Activated T-cell treated with anti-CD3 and anti-CD28 coated beads, Interleukin-2, amount 50 U/mL, for 24 hours (primary cell): ENCODE results near the gene BLCAP.
"Not testable (repeated sequence)": the region's sequence is repeated elsewhere in the genome, so short reads cannot be mapped to it uniquely, and the experiment has no call there.

Source experiments
- DNase-seq: peaks from one replicate; pipeline ENCODE4 v3.0.0-alpha.2; 2020
- H3K27ac Mint-ChIP-seq: 2 replicates; pipeline ENCODE4 v1.8.0; 2020; ENCODE audit warnings: mild to moderate bottlenecking, mixed read lengths
- H3K27me3 Mint-ChIP-seq: 2 replicates; pipeline ENCODE4 v1.8.0; 2020; ENCODE audit warnings: mixed read lengths
- H3K36me3 Mint-ChIP-seq: 2 replicates; pipeline ENCODE4 v1.8.0; 2020; ENCODE audit warnings: low read depth, mixed read lengths
- H3K4me1 Mint-ChIP-seq: 2 replicates; pipeline ENCODE4 v1.8.0; 2020; ENCODE audit warnings: low read depth, mixed read lengths
- H3K4me3 Mint-ChIP-seq: 2 replicates; pipeline ENCODE4 v1.8.0; 2020; ENCODE audit warnings: mild to moderate bottlenecking, moderate library complexity, mixed read lengths
- H3K9me3 Mint-ChIP-seq: 2 replicates; pipeline ENCODE4 v1.8.0; 2020; ENCODE audit warnings: mixed read lengths

BLCAP gene

DNA sequence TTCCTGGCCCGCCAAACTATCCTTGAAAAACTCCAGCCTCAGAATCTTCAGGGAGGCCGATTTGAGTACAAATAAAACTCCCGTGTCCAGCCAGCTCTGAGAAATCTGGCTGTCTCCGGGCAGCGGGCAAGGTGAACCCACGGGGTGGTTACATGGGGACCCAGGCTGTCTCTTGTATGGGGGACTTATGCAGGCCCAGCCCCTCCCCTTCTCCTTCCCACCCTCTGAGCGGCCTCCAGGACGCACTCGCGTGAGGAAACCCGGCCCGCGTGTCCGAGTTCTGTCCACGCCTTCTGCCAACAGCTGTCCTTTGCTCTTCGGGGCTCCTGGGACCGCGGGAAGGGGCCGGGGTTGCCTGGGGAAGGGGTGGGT, 36.3 kb upstream of the BLCAP start:
- no peak overlapping the region for H3K27ac Mint-ChIP-seq
- no peak overlapping the region for H3K4me3 Mint-ChIP-seq
- H3K36me3 Mint-ChIP-seq, result no peaks in the 10 kb centered on the region
- peaks cover 56% of the 10 kb centered on the region for H3K27me3 Mint-ChIP-seq
- H3K9me3 Mint-ChIP-seq, result no peaks in the 10 kb centered on the region
- H3K4me1 Mint-ChIP-seq, result peaks cover 5% of the 10 kb centered on the region
- no peak for DNase-seq

DNA sequence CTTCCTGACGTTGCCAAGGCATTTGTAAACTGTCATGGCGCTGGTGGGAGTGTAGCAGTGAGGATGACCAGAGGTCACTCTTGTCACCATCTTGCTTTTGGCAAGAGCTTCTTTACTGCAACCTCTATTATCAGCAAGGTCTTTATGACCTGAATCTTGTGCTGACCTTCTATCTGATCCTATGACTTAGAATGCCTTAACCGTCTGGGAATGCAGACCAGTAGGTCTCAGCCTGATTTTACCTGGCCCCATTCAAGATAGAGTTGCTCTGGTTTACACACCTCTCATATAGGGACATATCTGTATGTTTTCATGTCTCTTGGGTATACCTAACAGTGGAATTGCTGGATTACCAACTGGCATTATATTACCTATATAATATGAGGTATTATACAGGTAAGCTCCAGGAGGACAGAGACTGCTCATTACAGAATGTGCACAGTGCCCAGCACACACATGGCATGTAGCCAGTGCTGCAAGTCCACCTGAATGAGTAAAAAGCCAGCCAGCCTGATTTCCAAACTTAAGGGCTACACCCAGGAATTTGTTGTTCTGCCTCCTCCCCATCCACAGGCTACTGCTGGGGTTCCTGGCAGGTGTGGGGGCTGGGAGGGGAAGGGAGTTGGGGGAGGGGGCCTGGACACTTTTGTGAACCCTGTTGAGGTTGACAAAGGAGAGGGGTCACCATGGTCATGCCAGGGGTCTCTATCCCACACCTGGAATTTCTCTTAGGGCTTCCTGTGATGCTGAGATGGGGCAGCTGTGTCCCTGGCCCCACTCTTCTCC, 35.2 kb upstream of the BLCAP start:
- no peak overlapping the region for H3K4me3 Mint-ChIP-seq
- H3K36me3 Mint-ChIP-seq, result no peaks in the 10 kb centered on the region
- H3K9me3 Mint-ChIP-seq, result no peaks in the 10 kb centered on the region
- peaks cover 48% of the 10 kb centered on the region for H3K27me3 Mint-ChIP-seq
- no peak for DNase-seq
- H3K27ac Mint-ChIP-seq, result no peak overlapping the region
- peaks cover 2% of the 10 kb centered on the region for H3K4me1 Mint-ChIP-seq

DNA sequence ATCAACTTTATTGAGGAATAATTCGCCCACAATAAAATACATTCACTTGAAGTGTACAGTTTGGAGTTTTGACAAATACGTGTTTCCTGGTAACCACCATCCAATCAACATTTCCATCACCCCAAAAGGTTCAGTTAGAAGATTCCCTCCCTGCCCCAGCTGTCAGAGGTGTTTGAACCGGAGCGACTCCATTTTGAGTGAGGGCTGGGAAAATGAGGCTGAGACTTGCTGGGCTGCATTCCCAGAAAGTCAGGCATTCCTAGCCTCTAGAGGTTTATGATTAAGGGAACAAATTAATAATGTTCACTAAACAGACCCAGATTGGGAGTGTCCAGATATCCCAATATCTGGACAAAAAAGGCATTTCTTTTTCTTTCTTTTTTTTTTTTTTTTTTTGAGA, 33.0 kb upstream of the BLCAP start:
- Mint-ChIP-seq H3K36me3 (no peaks in the 10 kb centered on the region), H3K4me1 (no peaks in the 10 kb centered on the region), H3K4me3 (no peak overlapping the region), H3K9me3 (no peaks in the 10 kb centered on the region), H3K27me3 (peaks cover 37% of the 10 kb centered on the region), H3K27ac (no peak overlapping the region)
- DNase-seq, result no peak

DNA sequence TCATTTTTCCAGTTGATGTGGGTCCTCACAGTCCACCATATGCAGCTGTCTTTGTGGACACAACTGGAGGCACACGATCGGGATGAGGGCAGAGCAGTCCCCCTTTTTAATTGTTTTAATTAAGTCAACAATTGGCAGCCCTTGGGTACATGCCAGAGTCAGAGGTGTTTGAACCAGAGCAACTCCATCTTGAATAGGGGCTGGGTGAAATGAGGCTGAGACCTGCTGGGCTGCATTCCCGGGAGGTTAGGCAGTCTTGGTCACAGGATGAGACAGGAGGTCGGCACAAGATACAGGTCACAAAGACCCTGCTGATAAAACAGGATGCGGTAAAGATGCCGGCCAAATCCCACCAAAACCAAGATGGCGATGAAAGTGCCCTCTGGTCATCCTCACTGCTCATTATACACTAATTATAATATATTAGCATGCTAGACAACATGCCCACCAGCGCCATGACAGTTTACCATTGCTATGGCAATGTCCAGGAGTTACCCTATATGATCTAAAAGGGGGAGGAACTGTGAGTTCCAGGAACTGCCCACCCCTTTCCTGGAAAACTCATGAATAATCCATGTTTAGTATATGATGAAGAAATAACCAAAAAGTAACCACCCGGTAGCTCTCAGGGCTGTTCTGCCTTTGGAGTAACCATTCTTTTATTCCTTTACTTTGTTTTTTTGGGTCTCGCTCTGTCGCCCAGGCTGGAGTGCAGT, 31.8 kb upstream of the BLCAP start:
- no peak for DNase-seq
- Mint-ChIP-seq H3K4me1 (no peaks in the 10 kb centered on the region), H3K27ac (no peak overlapping the region), H3K36me3 (no peaks in the 10 kb centered on the region), H3K4me3 (no peak overlapping the region), H3K27me3 (peaks cover 26% of the 10 kb centered on the region), H3K9me3 (no peaks in the 10 kb centered on the region)

DNA sequence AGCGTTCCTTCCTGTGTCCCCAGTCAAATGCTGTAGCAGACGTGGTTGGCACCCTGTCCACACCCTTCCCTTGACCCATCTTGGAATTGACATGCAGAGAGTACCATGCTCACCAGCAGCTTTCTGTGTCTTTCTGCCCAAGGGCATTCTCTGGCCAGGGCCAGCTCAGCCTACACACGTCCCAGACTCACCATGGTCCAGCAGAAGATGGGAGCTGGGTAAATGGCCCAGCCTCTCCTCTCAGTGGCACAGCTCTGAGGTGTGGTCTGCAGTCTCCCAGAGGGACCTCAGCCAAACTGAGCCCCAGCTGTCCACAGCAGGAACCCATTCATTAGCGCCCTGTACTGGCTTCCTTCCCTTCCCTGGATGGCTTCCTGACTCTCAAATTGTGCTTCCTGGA, 31.1 kb upstream of the BLCAP start:
- H3K4me3 Mint-ChIP-seq, result no peak overlapping the region
- no peak for DNase-seq
- H3K36me3 Mint-ChIP-seq, result no peaks in the 10 kb centered on the region
- no peak overlapping the region for H3K27ac Mint-ChIP-seq
- H3K9me3 Mint-ChIP-seq, result no peaks in the 10 kb centered on the region
- no peaks in the 10 kb centered on the region for H3K4me1 Mint-ChIP-seq
- H3K27me3 Mint-ChIP-seq, result peaks cover 20% of the 10 kb centered on the region

DNA sequence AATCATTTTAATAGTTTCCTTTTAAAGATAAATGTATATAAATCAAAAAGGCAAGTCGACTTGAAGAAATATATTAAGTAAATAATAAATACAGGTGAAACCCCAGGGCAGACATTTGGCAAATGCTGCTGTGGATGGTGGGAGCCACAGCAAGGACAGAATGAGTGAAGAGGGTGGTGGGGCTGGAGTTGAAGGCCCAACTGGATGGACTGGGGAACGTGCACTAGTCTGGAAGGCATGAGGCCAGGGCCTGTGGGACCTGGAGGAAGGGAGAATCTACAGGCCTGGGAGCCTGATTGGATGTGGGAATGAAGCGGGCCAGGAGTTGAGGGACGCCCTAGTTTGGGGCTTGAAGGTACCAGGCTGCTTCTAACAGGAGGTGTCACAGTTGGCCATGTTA, 30.6 kb upstream of the BLCAP start:
- no peak for DNase-seq
- no peaks in the 10 kb centered on the region for H3K36me3 Mint-ChIP-seq
- no peaks in the 10 kb centered on the region for H3K4me1 Mint-ChIP-seq
- peaks cover 15% of the 10 kb centered on the region for H3K27me3 Mint-ChIP-seq
- H3K9me3 Mint-ChIP-seq, result no peaks in the 10 kb centered on the region
- no peak overlapping the region for H3K27ac Mint-ChIP-seq
- no peak overlapping the region for H3K4me3 Mint-ChIP-seq

DNA sequence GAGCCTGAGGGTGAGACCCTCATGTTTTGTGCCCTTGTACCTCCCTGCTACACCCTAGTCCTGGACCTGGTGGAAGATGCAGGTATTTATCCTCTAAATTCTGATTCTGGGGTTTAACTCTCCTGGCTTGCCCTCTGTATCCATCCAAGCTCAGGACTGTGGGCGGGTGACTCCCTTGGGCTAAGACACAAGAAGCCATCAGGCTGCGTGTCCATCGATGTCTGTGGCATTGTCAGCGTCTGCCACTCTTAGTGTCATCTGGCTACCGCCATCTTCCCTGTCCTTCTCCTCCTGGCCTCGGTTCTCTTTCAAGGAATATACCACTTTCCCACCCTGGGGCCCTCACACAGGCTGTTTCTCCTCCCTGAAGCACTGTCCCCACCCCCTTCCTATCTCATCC, 28.9 kb upstream of the BLCAP start:
- H3K27me3 Mint-ChIP-seq, result peaks cover 7% of the 10 kb centered on the region
- no peak overlapping the region for H3K4me3 Mint-ChIP-seq
- no peaks in the 10 kb centered on the region for H3K9me3 Mint-ChIP-seq
- H3K27ac Mint-ChIP-seq, result no peak overlapping the region
- DNase-seq, result no peak
- H3K4me1 Mint-ChIP-seq, result peaks cover 9% of the 10 kb centered on the region
- no peaks in the 10 kb centered on the region for H3K36me3 Mint-ChIP-seq

DNA sequence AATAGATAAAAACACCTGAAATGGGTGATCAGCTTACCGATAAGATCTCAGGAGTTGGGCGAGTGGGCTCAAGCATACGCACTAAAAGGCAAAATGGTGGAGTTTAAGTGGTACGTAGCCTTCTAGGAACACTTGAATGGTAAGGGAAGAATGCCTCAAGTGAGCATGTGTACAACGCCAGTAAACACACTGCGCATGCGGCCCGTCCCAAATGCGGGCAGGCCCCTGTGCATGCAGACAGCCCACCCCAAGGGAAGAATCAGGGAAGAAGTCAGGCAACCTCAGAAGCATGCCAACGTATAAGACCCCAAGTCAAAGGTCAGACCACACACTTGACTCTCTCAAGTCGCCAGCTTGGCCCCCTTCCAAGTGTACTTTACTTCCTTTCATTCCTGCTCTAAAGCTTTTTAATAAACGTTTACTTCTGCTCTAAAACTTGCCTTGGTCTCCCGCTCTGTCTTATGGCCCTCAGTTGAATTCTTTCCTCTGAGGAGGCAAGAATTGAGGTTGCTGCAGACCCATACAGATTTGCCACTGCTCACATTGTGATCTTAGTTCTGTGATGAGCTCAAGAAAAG, 27.1 kb upstream of the BLCAP start:
- not testable (repeated sequence) for DNase-seq, H3K9me3 Mint-ChIP-seq, H3K4me3 Mint-ChIP-seq, H3K36me3 Mint-ChIP-seq, H3K4me1 Mint-ChIP-seq, H3K27me3 Mint-ChIP-seq, H3K27ac Mint-ChIP-seq

DNA sequence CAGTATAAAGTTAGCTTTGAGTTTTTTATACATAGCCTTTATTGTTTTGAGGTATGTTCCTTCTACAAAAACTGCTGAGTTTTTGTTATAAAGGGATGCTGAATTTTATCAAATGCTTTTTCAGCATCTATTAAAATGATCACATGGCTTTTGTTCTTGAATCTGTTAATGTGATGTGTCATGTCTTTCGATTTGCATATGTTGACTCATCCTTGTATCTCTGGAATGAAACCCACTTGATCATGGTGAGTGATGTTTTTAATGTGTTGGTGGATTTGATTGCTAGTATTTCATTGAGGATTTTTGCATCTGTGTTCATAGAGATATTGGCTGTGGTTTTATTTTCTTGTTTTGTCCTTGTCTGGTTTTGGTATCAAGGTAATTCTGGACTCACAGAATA, 24.7 kb upstream of the BLCAP start:
- no peak overlapping the region for H3K4me3 Mint-ChIP-seq
- H3K4me1 Mint-ChIP-seq, result peaks cover 9% of the 10 kb centered on the region
- H3K27me3 Mint-ChIP-seq, result peaks cover 5% of the 10 kb centered on the region
- no peak overlapping the region for H3K27ac Mint-ChIP-seq
- no peaks in the 10 kb centered on the region for H3K9me3 Mint-ChIP-seq
- H3K36me3 Mint-ChIP-seq, result no peaks in the 10 kb centered on the region
- no peak for DNase-seq

DNA sequence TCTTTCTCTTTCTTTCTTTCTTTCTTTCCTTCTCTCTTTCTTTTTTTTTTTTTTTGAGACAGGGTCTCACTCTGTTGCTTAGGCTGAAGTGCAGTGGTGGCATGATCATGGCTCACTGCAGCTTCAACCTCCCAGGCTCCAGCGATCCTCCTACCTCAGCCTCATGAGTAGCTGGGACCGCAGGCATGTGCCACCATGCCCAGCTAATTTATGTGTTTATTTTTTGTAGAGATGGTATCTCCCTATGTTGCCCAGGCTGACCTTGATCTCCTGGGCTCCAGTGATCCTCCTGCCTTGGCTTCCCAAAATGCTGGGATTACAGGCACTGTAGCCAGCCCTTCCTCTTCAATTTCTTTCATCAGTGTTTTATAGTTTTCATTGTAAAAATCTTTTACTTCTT, 24.0 kb upstream of the BLCAP start:
- not testable (repeated sequence) for DNase-seq, H3K4me1 Mint-ChIP-seq, H3K27ac Mint-ChIP-seq, H3K4me3 Mint-ChIP-seq, H3K36me3 Mint-ChIP-seq, H3K27me3 Mint-ChIP-seq, H3K9me3 Mint-ChIP-seq

DNA sequence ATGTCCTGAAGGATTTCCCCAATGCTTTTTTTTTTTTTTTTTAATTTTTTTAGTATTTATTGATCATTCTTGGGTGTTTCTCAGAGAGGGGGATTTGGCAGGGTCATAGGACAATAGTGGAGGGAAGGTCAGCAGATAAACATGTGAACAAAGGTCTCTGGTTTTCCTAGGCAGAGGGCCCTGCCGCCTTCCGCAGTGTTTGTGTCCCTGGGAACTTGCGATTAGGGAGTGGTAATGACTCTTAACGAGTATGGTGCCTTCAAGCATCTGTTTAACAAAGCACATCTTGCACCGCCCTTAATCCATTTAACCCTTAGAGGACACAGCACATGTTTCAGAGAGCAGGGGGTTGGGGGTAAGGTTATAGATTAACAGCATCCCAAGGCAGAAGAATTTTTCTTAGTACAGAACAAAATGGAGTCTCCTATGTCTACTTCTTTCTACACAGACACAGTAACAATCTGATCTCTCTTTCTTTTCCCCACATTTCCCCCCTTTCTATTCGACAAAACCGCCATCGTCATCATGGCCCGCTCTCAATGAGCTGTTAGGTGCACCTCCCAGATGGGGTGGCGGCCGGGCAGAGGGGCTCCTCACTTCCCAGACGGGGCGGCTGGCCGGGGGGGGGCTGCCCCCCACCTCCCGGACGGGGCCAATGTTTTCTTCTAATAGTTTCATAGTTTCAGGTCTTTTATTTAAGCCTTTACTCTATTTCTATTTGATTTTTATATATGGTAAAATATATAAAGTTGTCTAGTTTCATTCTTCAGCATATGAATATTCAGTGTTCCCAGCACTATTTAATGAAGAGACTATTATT, 22.6 kb upstream of the BLCAP start:
- not testable (repeated sequence) for DNase-seq, H3K27ac Mint-ChIP-seq, H3K27me3 Mint-ChIP-seq, H3K9me3 Mint-ChIP-seq, H3K4me3 Mint-ChIP-seq, H3K36me3 Mint-ChIP-seq, H3K4me1 Mint-ChIP-seq

DNA sequence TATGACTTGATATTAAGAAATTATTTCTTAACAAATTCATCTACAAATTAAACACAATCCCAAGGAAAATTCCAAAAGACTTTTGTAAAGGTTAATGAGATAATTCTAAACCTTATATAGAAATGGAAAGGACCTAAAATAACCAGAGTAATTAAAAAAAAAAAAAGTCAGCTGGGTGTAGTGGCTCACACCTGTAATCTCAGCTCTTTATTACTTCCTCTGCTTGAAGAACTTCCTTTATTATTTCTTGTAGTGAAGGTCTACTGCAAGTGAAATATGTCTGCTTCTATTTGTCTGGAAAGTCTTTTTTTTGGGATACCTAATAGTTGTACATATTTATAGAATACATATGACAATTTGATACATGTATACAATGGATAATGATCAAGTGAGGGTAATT, 20.2 kb upstream of the BLCAP start:
- no peaks in the 10 kb centered on the region for H3K36me3 Mint-ChIP-seq
- H3K9me3 Mint-ChIP-seq, result no peaks in the 10 kb centered on the region
- no peak overlapping the region for H3K4me3 Mint-ChIP-seq
- peaks cover 8% of the 10 kb centered on the region for H3K4me1 Mint-ChIP-seq
- H3K27ac Mint-ChIP-seq, result no peak overlapping the region
- H3K27me3 Mint-ChIP-seq, result no peaks in the 10 kb centered on the region
- no peak for DNase-seq

DNA sequence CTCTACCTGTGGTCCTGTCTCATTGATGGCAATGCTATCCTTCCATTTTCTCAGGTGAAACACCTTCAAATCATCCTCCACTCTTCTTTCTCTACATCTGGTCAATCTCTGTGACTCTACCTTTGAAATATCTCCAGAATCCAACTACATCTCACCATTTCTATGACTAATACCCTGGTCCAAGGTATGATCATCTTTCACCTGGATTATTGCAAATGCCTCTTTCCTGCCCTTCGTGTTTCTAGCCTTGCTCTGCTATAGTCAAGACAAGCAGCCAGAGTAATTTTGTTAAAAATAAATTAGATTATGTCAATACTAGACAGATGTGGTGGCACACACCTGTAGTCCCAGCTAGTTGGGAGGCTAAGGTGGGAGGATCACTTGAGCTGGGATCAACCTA, 17.8 kb upstream of the BLCAP start:
- H3K4me1 Mint-ChIP-seq, result no peaks in the 10 kb centered on the region
- H3K27ac Mint-ChIP-seq, result no peak overlapping the region
- H3K36me3 Mint-ChIP-seq, result no peaks in the 10 kb centered on the region
- H3K27me3 Mint-ChIP-seq, result no peaks in the 10 kb centered on the region
- no peak for DNase-seq
- no peak overlapping the region for H3K4me3 Mint-ChIP-seq
- H3K9me3 Mint-ChIP-seq, result no peaks in the 10 kb centered on the region

DNA sequence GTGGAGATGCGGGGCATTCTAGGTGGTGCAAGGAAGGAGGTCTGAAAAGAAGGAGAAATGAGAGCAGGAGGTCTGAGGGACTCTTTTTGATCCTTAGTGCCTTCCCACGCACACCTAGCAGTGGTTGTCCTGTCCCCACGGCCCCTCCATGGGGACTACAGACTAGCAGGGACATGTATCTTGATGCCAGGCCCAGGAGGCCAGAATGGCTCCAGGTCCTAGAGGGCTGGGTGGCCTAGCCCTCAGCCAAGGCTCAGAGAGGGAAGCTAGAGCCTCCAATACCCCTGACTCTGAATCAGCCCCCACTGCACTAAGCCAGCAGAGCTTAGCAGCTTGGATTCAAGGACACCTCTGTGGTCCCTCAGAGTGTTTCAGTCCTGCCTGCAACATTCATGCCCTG, 16.7 kb upstream of the BLCAP start:
- Mint-ChIP-seq H3K27ac (no peak overlapping the region), H3K36me3 (no peaks in the 10 kb centered on the region), H3K4me1 (no peaks in the 10 kb centered on the region), H3K27me3 (no peaks in the 10 kb centered on the region), H3K4me3 (no peak overlapping the region), H3K9me3 (no peaks in the 10 kb centered on the region)
- no peak for DNase-seq

DNA sequence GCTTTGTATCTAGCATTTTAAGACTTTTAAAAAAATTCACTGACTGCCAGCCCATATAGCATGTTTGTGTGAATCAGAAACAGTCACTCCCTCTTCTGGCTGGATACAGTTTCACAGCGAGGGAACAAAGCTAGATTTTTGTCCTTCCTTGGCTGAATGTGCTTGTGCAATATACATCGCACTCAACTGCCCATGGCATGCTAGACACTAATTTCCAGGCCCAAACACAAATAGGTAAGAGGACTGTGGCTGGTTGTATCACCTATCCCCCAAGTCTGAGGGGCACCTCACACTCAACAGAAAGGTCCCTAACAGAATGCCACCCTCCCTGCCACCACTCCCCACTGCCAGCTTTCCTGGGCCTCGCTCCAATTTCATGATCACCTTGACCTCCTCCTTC, 16.2 kb upstream of the BLCAP start:
- Mint-ChIP-seq H3K27ac (no peak overlapping the region), H3K27me3 (no peaks in the 10 kb centered on the region), H3K4me1 (no peaks in the 10 kb centered on the region), H3K9me3 (no peaks in the 10 kb centered on the region), H3K4me3 (no peak overlapping the region), H3K36me3 (no peaks in the 10 kb centered on the region)
- no peak for DNase-seq
